HFF-Myc (cell line): ENCODE data around the gene ZNF358.
"Not testable (repeated sequence)": the region's sequence is repeated elsewhere in the genome, so short reads cannot be mapped to it uniquely, and the experiment has no call there.

Experiments
- DNase-seq: peaks from one replicate; pipeline ENCODE4 v3.0.0-alpha.2; 2011; ENCODE audit warnings: low read depth; ENCODE audit errors: extremely low read depth
- H3K4me3 ChIP-seq: replicated peaks from 2 replicates; pipeline ENCODE4 v1.5.1; 2011; ENCODE audit warnings: low read depth, mild to moderate bottlenecking, control low read depth, low read length
- TF ChIP-seq, protein P1 (sequence below): IDR thresholded peaks from 2 replicates; pipeline ENCODE4 v1.5.1; 2012; ENCODE audit warnings: mild to moderate bottlenecking, low read depth, low read length, control low read depth; ENCODE audit errors: missing control alignments

Gene ZNF358

GRCh38 chr19:7535047-7535997 lies 19.4 kb downstream of the ZNF358 start, which contains the start of gene PNPLA6:
Gene PNPLA6, plus strand, starts transcription at chr19:7535717. Its CDS starts 72 bp downstream, at chr19:7535789.
- peak; percentile 76 for DNase-seq
- TF ChIP-seq, protein P1, sequence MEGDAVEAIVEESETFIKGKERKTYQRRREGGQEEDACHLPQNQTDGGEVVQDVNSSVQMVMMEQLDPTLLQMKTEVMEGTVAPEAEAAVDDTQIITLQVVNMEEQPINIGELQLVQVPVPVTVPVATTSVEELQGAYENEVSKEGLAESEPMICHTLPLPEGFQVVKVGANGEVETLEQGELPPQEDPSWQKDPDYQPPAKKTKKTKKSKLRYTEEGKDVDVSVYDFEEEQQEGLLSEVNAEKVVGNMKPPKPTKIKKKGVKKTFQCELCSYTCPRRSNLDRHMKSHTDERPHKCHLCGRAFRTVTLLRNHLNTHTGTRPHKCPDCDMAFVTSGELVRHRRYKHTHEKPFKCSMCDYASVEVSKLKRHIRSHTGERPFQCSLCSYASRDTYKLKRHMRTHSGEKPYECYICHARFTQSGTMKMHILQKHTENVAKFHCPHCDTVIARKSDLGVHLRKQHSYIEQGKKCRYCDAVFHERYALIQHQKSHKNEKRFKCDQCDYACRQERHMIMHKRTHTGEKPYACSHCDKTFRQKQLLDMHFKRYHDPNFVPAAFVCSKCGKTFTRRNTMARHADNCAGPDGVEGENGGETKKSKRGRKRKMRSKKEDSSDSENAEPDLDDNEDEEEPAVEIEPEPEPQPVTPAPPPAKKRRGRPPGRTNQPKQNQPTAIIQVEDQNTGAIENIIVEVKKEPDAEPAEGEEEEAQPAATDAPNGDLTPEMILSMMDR = no peak
- peak within 1 kb of the TSS; percentile 63 for H3K4me3 ChIP-seq

- TF ChIP-seq, protein P1 = no peak
- DNase-seq = no peak
- peak overlapping the region; percentile 63 for H3K4me3 ChIP-seq
Measured at GRCh38 chr19:7535998-7536695, 20.2 kb downstream of the ZNF358 start.

DNA sequence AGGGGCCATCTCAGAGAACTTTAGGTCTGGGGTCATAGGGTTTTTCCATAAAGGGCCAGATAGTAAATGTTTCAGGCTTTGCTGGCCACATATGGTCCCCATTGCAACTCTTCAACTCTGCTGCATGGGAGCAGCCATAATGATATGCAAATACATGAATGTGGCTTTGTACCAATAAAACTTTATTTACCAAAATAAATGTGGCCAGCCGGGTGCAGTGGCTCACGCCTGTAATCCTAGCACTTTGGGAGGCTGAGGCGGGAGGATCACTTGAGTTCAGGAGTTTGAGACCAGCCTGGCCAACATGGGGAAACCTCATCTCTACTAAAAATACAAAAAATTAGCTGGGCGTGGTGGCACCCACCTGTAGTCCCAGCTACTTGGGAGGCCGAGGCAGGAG lies 23.1 kb downstream of the ZNF358 start:
- not testable (repeated sequence) for H3K4me3 ChIP-seq, DNase-seq

DNA sequence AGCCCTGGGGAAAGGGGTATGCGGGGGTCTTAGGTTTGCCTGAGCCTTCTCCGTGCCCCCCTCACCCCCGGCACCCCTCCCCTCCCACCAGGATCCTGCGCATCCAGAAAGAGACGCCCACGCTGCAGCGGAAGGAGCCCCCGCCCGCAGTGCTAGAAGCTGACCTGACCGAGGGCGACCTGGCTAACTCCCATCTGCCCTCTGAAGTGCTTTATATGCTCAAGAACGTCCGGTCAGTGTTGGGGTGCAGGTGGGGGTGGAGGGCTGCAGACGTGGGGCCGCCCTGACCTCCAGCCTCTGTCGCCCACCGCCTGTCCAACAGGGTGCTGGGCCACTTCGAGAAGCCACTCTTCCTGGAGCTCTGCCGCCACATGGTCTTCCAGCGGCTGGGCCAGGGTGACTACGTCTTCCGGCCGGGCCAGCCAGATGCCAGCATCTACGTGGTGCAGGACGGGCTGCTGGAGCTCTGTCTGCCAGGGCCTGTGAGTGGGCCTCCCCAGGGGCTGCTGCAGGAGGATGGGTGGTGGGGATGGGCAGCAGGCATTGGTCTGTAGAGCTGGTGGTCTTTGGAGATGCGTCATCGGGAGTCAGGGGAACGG lies 24.0 kb downstream of the ZNF358 start:
- DNase-seq = no peak
- TF ChIP-seq, protein P1 = no peak
- H3K4me3 ChIP-seq = no peak overlapping the region

GRCh38 chr19:7540761-7541474 lies 25.0 kb downstream of the ZNF358 start:
- DNase-seq = no peak
- H3K4me3 ChIP-seq = no peak overlapping the region
- TF ChIP-seq, protein P1 = no peak

- DNase-seq = no peak
- TF ChIP-seq, protein P1 = no peak
- H3K4me3 ChIP-seq = no peak overlapping the region
Measured at GRCh38 chr19:7541475-7541824, 25.5 kb downstream of the ZNF358 start.
